ENCODE measurements around the gene PTOV1. TPM values are rescaled to one million over a fixed set of nuclear protein-coding genes. Genes with fewer than 3 reads are reported as not detected.
"Not testable (repeated sequence)": the region's sequence is repeated elsewhere in the genome, so short reads cannot be mapped to it uniquely, and the experiment has no call there.

Gene PTOV1
- total RNA-seq, 1 donor from 2014 or later, result 168 TPM

GRCh38 chr19:49812997-49813861 is 37.7 kb upstream of the PTOV1 start, which contains the start of gene FUZ:
Gene FUZ, minus strand, starts transcription at chr19:49813292. Its CDS starts 186 bp downstream, at chr19:49813106.
- Mint-ChIP-seq H3K36me3 (ENCODE audit: low read depth) (no peaks in the 10 kb centered on the region), H3K27me3 (ENCODE audit: low read depth) (no peaks in the 10 kb centered on the region), H3K4me1 (ENCODE audit: low read depth) (peaks cover 31% of the 10 kb centered on the region), H3K4me3 (ENCODE audit: unreplicated experiment) (peak within 1 kb of the TSS; percentile 88), H3K9me3 (ENCODE audit: low read depth) (no peaks in the 10 kb centered on the region), H3K27ac (ENCODE audit: unreplicated experiment) (peak within 1 kb of the TSS; percentile 97)
- peak; percentile 61 for TF ChIP-seq CTCF (IDR thresholded peaks at IDR 0.05)
- no peak for DNase-seq (ENCODE audit: low spot score)

DNA sequence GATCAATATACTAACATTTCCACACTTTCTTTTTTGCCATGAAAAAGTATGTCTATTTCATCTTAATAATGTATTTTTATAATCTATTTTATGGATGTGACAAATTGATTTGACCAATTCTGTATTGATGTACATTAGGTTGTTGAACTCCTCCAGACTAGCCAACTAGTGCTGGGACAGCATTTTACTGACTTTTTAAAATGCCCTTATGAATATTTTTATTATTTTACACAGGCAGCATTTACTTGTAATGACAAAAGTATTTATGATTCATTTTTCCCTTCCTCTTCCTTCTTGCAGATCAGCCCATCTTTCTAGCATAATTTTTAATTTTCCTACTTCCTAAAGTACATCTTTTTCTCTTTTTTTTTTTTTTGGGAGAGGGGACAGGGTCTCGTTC is 36.9 kb upstream of the PTOV1 start:
- no peaks in the 10 kb centered on the region for H3K9me3 Mint-ChIP-seq (ENCODE audit: low read depth)
- no peak for DNase-seq (ENCODE audit: low spot score)
- peak overlapping the region; percentile 47 for H3K4me3 Mint-ChIP-seq (ENCODE audit: unreplicated experiment)
- peak overlapping the region; percentile 85 for H3K27ac Mint-ChIP-seq (ENCODE audit: unreplicated experiment)
- no peak for TF ChIP-seq CTCF (IDR thresholded peaks at IDR 0.05)
- H3K4me1 Mint-ChIP-seq (ENCODE audit: low read depth), result peaks cover 38% of the 10 kb centered on the region
- no peaks in the 10 kb centered on the region for H3K27me3 Mint-ChIP-seq (ENCODE audit: low read depth)
- no peaks in the 10 kb centered on the region for H3K36me3 Mint-ChIP-seq (ENCODE audit: low read depth)

DNA sequence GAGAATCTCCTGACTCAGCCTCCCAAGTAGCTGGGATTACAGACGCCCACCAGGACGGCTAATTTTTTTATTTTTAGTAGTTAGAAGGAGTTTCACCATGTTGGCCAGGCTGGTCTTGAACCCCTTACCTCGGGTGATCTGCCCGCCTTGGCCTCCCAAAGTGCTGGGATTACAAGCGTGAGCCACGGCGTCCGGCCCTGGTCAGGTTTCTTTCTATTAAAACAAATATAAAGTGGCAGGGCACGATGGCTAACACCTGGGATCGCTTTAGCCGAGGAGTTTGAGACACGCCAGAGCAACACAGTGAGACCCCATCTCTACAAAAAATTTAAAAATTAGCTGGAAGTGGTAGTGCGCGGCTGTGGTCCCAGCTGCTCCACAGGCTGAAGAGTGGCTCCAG is 34.4 kb upstream of the PTOV1 start:
- DNase-seq (ENCODE audit: low spot score), result no peak
- Mint-ChIP-seq H3K27ac (ENCODE audit: unreplicated experiment) (no peak overlapping the region), H3K9me3 (ENCODE audit: low read depth) (no peaks in the 10 kb centered on the region), H3K36me3 (ENCODE audit: low read depth) (no peaks in the 10 kb centered on the region), H3K4me3 (ENCODE audit: unreplicated experiment) (no peak overlapping the region), H3K4me1 (ENCODE audit: low read depth) (peaks cover 41% of the 10 kb centered on the region), H3K27me3 (ENCODE audit: low read depth) (no peaks in the 10 kb centered on the region)
- TF ChIP-seq CTCF (IDR thresholded peaks at IDR 0.05), result no peak

DNA sequence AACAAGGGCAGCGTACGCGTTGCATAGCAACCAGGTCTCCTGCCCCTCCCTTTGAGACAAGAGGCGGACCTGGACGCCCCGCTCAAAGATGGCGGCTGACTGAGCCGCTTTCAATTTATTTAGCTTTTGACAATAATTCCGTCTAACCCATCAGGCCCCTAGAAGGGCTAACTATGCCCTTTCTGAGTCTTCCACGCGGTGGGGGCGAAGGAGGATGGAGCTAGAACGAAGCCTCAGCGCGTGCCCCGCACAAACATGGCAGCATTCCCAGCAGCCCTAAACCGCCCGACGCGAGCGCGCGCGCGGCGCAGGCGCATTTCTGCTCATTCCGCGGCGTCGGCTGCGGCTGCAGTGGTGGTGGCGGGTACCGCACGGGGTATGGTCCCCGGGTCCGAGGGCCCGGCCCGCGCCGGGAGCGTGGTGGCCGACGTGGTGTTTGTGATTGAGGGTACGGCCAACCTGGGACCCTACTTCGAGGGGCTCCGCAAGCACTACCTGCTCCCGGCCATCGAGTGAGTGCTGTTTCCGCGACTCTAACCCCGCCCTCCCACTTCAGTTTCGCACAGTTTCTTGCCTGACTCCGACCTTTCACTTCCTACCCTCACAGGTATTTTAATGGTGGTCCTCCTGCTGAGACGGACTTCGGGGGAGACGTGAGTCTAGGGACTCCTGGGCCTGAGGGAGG is 32.9 kb upstream of the PTOV1 start, which contains the start of gene MED25:
Gene MED25 (plus strand): TSS at position 326 of the 685 bp plus-strand sequence. CDS start 53 bp downstream, at position 379.
- Mint-ChIP-seq H3K27me3 (ENCODE audit: low read depth) (no peaks in the 10 kb centered on the region), H3K9me3 (ENCODE audit: low read depth) (no peaks in the 10 kb centered on the region), H3K4me3 (ENCODE audit: unreplicated experiment) (peak within 1 kb of the TSS; percentile 97), H3K4me1 (ENCODE audit: low read depth) (peaks cover 30% of the 10 kb centered on the region), H3K36me3 (ENCODE audit: low read depth) (peaks cover under 1% of the 10 kb centered on the region), H3K27ac (ENCODE audit: unreplicated experiment) (peak within 1 kb of the TSS; percentile 100)
- TF ChIP-seq CTCF (IDR thresholded peaks at IDR 0.05), result peak; percentile 56
- DNase-seq (ENCODE audit: low spot score), result no peak

DNA sequence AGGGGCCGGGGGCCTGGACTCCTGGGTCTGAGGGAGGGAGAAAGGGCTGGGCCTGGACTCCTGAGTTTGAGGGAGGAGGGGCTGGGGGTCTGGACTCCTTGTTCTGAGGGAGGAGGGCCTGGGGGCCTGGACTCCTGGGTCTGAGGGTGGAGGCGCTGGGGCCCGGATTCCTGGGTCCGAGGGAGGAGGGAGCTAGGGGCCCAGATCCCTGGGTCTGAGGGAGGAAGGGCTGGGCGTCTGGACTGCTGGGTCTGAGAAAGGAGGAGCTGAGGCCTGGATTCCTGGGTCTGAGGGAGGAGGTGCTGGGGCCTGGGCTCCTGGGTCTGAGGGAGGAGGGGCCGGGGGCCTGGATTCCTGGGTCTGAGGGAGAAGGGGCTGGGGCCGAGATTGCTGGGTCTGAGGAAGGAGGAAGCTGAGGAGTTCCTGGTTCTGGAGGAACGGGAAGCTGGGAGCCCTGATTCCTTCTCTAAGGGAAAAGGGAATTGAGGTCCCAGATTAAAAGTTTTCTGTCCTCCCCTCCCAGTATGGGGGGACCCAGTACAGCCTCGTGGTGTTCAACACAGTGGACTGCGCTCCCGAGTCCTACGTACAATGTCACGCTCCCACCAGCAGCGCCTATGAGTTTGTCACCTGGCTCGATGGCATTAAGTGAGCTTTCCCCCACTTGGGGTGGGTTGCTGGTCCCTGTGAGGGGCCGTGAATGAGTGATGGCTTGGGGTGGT is 32.1 kb upstream of the PTOV1 start:
- peak overlapping the region; percentile 97 for H3K4me3 Mint-ChIP-seq (ENCODE audit: unreplicated experiment)
- no peak for DNase-seq (ENCODE audit: low spot score)
- peaks cover 4% of the 10 kb centered on the region for H3K36me3 Mint-ChIP-seq (ENCODE audit: low read depth)
- H3K9me3 Mint-ChIP-seq (ENCODE audit: low read depth), result no peaks in the 10 kb centered on the region
- H3K4me1 Mint-ChIP-seq (ENCODE audit: low read depth), result peaks cover 30% of the 10 kb centered on the region
- H3K27ac Mint-ChIP-seq (ENCODE audit: unreplicated experiment), result peak overlapping the region; percentile 91
- TF ChIP-seq CTCF (IDR thresholded peaks at IDR 0.05), result no peak
- H3K27me3 Mint-ChIP-seq (ENCODE audit: low read depth), result no peaks in the 10 kb centered on the region

DNA sequence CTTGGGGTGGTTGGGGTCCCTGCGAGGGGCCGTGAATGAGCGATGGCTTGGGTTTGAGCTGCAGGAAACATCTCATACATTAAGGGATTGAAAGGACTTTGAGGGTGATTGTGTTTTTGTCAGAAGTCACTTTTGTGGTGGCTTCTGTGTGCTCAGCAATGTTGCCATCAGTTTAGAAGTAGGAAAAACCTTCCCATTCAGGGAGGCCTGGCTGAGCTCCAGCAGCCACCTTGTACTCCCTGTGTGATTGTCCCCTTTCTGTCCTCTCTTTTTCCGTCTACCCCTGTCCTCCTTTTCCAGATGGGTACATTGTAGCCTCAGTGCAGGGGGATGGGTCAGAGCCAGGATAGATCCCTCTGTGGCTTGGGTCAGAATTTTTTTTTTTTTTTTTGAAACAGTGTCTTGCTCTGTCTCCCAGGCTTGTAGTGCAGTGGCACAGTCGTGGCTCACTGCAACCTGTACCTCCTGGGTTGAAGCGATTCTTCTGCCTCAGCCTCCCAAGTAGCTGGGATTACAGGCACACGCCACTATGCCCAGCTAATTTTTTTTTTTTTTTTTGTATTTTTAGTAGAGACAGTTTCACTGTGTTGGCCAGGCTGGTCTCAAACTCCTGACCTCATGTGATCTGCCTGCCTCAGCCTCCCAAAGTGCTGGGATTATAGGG is 31.4 kb upstream of the PTOV1 start:
- peaks cover 22% of the 10 kb centered on the region for H3K4me1 Mint-ChIP-seq (ENCODE audit: low read depth)
- DNase-seq (ENCODE audit: low spot score); H3K9me3 Mint-ChIP-seq (ENCODE audit: low read depth); H3K27me3 Mint-ChIP-seq (ENCODE audit: low read depth); H3K36me3 Mint-ChIP-seq (ENCODE audit: low read depth): not testable (repeated sequence)
- H3K27ac Mint-ChIP-seq (ENCODE audit: unreplicated experiment), result peak overlapping the region; percentile 74
- H3K4me3 Mint-ChIP-seq (ENCODE audit: unreplicated experiment), result peak overlapping the region; percentile 97
